K562 (cell line): Measurements from ENCODE around the gene ZNF280D. TPM values are rescaled to one million over a fixed set of nuclear protein-coding genes. Genes with fewer than 3 reads are reported as not detected.

Source experiments
- BRD4 ChIP-seq: fragments of 200-600 bp; sonication (generic); IDR thresholded peaks from 2 replicates; pipeline ENCODE4 v1.6.1; 2017; ENCODE audit warnings: inconsistent platforms
- ELF1 ChIP-seq: fragments of 200-800 bp; sonication (Bioruptor generic); IDR thresholded peaks from 2 replicates; pipeline ENCODE4 v1.6.1; 2016; ENCODE audit warnings: missing genetic modification characterization, missing compliant biosample characterization
- MYNN ChIP-seq, 2 experiments: sonication (generic); formaldehyde crosslinking in 1 of 2; IDR thresholded peaks; 2 replicates each; pipeline versions ENCODE4 v1.5.0 to v1.6.1; 2016 to 2020; ENCODE audit warnings: antibody characterized with exemption in 1 of 2, missing genetic modification reagents in 1 of 2
- RAD21 ChIP-seq, 2 experiments: fragments of 250-450 bp in 1 of 2; fragments of 450-650 bp in 1 of 2; sonication (Bioruptor Pico) in 1 of 2; formaldehyde crosslinking in 1 of 2; IDR thresholded peaks in 1 of 2; conservative IDR thresholded peaks in 1 of 2; 2 replicates each; pipeline versions ENCODE4 v1.4.0 to v1.8.0; 2020 to 2022; ENCODE audit warnings: mild to moderate bottlenecking in 2 of 2, moderate library complexity in 1 of 2
- SIN3A ChIP-seq, 2 experiments: fragments of 150-350 bp in 1 of 2; IDR thresholded peaks; 2 replicates each; pipeline ENCODE4 v1.6.1; 2011 to 2016; ENCODE audit warnings: borderline replicate concordance in 2 of 2, low read depth in 2 of 2, low read length in 2 of 2, mild to moderate bottlenecking in 2 of 2, moderate library complexity in 2 of 2; ENCODE audit not compliant: control insufficient read depth in 1 of 2
- SLC30A9 ChIP-seq: fragments of 250-450 bp; sonication (Bioruptor Pico); IDR thresholded peaks from 2 replicates; pipeline ENCODE4 v1.8.0; 2022; ENCODE audit warnings: mild to moderate bottlenecking, moderate library complexity
- SP1 ChIP-seq: sonication (generic); formaldehyde crosslinking; IDR thresholded peaks from 2 replicates; pipeline ENCODE4 v1.8.1; 2022; ENCODE audit warnings: mild to moderate bottlenecking, missing genetic modification reagents
- TCF3 ChIP-seq: sonication (generic); formaldehyde crosslinking; IDR thresholded peaks from 2 replicates; pipeline ENCODE4 v1.4.0; 2020; ENCODE audit warnings: mild to moderate bottlenecking, missing genetic modification reagents
- USF1 ChIP-seq: sonication (generic); formaldehyde crosslinking; IDR thresholded peaks from 2 replicates; pipeline ENCODE4 v1.9.0; 2022; ENCODE audit warnings: mild to moderate bottlenecking, missing genetic modification reagents
- polyA plus RNA-seq, 8 experiments: library from polyadenylated mRNA; depleted of rRNA in 4 of 8; stranded (reverse) in 5 of 8; unstranded in 3 of 8; fragments of >200 nt; fragmentation: Nextera tagmentation in 2 of 8; fragmentation: Illumina TruSeq in 1 of 8; extraction: Ambion mirVana in 2 of 8; extraction: Trizol in 1 of 8; gene quantifications; 2 replicates each; pipeline versions ENCODE4 v1.2.1 to v1.2.3, GENCODE V29; 2011 to 2014; ENCODE audit warnings: inconsistent platforms in 1 of 8, missing spikeins in 1 of 8
- total RNA-seq, 7 experiments: library from RNA; depleted of rRNA in 6 of 7; stranded (reverse); fragments of >200 nt in 6 of 7; fragmentation: Illumina TruSeq in 2 of 7; extraction: Trizol in 2 of 7; gene quantifications; 2 replicates each; pipeline versions ENCODE4 v1.2.1 to v1.2.3, GENCODE V29; 2011 to 2021; ENCODE audit warnings: low replicate concordance in 1 of 7
- TF ChIP-seq, protein P1 (sequence below): fragments of 200-800 bp; sonication (Bioruptor generic); IDR thresholded peaks from 2 replicates; pipeline ENCODE4 v1.6.1; 2016; ENCODE audit warnings: missing genetic modification characterization, missing compliant biosample characterization
- TF ChIP-seq, protein P2 (sequence below), 2 experiments: fragments of 450-650 bp; IDR thresholded peaks; 2 replicates each; pipeline ENCODE4 v1.6.1; 2016; ENCODE audit warnings: mild to moderate bottlenecking in 2 of 2, borderline replicate concordance in 1 of 2, low read depth in 1 of 2, moderate library complexity in 1 of 2

ZNF280D gene
- total and polyA plus RNA-seq, 9 of the 15 experiments (the other 6 are each of a cell fraction or from before 2014, with no cell fraction given): 8.3 to 21.8 (median 18.4) TPM

DNA sequence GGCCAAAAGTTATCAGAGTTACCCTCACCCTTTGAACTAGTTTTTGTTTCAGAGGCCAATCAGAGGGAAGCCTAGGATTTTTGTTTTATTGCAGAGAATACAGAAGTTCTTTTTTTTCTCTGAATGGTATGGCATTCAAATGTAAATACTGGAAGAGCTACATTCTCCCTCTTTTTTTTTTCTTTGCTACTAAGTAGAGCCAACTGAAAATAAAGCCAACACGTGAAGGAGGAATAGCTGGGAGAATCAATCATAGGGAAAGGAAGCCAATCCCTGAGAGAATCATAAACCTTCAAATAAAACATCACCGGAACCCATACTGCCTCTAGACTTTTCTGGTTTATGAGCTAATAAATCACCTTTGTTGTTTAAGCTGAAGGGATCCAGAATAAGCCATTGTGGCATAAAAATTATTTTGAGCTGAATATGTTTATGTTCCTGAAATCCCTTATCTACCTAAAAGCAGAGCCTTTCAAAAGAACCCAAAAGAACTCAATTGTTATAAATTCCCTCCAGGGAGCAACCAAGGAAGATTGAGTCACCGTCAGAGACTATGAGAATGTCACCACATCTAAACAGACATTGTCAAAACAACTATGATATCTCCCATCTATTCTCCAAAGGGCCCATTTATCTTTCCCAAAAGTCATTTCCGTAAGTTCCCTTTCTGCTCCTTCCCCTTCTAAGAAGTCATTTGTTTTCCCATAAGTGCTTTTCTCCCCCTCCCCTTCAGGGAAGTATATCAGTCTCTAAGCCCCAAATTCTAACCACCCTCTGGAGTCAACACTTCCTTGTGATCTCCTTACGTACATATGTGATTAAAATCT is 3.8 kb upstream of the ZNF280D start (continued):
- TF ChIP-seq RAD21 (CRISPR knock-in tag; conservative IDR thresholded peaks at IDR 0.05 in 1 of 2, IDR thresholded peaks at IDR 0.05 in 1 of 2): peak in 1 of 2 experiments; percentile 16; a peak in 2 of 4 replicates
- no peak for TF ChIP-seq SP1
- TF ChIP-seq USF1 (CRISPR knock-in tag): no peak
- peak; percentile 73 for TF ChIP-seq ELF1 (tag)
- TF ChIP-seq, protein P1, sequence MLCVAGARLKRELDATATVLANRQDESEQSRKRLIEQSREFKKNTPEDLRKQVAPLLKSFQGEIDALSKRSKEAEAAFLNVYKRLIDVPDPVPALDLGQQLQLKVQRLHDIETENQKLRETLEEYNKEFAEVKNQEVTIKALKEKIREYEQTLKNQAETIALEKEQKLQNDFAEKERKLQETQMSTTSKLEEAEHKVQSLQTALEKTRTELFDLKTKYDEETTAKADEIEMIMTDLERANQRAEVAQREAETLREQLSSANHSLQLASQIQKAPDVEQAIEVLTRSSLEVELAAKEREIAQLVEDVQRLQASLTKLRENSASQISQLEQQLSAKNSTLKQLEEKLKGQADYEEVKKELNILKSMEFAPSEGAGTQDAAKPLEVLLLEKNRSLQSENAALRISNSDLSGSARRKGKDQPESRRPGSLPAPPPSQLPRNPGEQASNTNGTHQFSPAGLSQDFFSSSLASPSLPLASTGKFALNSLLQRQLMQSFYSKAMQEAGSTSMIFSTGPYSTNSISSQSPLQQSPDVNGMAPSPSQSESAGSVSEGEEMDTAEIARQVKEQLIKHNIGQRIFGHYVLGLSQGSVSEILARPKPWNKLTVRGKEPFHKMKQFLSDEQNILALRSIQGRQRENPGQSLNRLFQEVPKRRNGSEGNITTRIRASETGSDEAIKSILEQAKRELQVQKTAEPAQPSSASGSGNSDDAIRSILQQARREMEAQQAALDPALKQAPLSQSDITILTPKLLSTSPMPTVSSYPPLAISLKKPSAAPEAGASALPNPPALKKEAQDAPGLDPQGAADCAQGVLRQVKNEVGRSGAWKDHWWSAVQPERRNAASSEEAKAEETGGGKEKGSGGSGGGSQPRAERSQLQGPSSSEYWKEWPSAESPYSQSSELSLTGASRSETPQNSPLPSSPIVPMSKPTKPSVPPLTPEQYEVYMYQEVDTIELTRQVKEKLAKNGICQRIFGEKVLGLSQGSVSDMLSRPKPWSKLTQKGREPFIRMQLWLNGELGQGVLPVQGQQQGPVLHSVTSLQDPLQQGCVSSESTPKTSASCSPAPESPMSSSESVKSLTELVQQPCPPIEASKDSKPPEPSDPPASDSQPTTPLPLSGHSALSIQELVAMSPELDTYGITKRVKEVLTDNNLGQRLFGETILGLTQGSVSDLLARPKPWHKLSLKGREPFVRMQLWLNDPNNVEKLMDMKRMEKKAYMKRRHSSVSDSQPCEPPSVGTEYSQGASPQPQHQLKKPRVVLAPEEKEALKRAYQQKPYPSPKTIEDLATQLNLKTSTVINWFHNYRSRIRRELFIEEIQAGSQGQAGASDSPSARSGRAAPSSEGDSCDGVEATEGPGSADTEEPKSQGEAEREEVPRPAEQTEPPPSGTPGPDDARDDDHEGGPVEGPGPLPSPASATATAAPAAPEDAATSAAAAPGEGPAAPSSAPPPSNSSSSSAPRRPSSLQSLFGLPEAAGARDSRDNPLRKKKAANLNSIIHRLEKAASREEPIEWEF (CRISPR knock-in tag): no peak
- TF ChIP-seq MYNN (IDR thresholded peaks at IDR 0.05): no peak
- no peak for TF ChIP-seq MYNN (CRISPR knock-in tag; IDR thresholded peaks at IDR 0.05)
- TF ChIP-seq SLC30A9: no peak
- no peak for TF ChIP-seq SIN3A (IDR thresholded peaks at IDR 0.05; ENCODE audit: borderline replicate concordance in 2 of 2, control insufficient read depth in 1 of 2, low read depth in 2 of 2, low read length in 2 of 2)
- TF ChIP-seq, protein P2, sequence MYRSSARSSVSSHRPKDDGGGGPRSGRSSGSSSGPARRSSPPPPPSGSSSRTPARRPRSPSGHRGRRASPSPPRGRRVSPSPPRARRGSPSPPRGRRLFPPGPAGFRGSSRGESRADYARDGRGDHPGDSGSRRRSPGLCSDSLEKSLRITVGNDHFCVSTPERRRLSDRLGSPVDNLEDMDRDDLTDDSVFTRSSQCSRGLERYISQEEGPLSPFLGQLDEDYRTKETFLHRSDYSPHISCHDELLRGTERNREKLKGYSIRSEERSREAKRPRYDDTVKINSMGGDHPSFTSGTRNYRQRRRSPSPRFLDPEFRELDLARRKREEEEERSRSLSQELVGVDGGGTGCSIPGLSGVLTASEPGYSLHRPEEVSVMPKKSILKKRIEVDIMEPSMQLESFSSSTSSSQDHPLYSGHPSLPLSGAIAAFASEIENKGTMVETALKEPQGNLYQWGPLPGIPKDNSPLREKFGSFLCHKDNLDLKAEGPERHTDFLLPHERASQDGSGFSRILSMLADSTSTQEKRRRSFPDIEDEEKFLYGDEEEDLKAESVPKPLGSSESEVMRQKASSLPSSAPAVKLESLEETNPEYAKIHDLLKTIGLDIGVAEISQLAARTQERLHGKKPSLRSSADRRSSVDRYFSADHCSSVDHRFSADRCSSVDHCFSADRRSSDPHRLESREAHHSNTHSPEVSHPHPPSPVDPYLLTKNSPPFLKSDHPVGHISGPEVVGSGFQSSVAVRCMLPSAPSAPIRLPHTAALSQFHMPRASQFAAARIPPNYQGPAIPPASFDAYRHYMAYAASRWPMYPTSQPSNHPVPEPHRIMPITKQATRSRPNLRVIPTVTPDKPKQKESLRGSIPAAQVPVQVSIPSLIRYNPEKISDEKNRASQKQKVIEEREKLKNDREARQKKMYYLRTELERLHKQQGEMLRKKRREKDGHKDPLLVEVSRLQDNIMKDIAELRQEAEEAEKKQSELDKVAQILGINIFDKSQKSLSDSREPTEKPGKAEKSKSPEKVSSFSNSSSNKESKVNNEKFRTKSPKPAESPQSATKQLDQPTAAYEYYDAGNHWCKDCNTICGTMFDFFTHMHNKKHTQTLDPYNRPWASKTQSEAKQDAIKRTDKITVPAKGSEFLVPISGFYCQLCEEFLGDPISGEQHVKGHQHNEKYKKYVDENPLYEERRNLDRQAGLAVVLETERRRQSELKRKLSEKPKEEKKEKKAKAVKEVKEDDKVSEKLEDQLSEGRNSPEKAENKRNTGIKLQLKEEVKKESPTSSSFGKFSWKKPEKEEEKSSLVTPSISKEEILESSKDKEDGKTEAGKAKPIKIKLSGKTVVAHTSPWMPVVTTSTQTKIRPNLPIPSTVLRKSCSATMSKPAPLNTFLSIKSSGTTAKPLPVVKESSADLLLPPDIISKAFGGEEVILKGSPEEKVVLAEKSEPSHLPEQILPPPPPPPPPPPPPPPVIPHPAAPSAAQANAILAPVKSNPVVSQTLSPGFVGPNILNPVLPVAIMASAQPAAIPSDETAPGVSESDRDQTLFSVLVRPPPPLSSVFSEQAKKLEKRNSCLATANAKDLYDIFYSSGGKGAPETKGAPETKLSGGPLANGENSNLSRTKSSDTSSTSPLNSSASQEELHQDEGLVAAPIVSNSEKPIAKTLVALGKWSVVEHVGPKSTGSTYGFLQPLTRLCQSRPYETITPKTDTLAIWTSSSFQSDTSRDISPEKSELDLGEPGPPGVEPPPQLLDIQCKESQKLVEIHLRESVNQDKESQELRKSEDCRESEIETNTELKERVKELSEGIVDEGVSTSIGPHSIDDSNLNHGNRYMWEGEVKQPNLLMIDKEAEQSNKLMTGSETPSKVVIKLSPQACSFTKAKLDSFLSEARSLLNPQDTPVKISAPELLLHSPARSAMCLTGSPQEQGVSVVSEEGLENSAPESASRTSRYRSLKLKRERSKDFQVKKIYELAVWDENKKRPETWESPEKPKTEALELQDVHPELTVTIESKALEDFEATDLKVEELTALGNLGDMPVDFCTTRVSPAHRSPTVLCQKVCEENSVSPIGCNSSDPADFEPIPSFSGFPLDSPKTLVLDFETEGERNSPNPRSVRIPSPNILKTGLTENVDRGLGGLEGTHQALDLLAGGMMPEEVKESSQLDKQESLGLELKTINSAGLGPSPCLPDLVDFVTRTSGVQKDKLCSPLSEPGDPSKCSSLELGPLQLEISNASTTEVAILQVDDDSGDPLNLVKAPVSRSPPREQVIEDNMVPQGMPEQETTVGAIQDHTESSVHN (IDR thresholded peaks at IDR 0.05; ENCODE audit: borderline replicate concordance in 1 of 2, low read depth in 1 of 2): peak in 1 of 2 experiments; percentile 44; a peak in 1 of 4 replicates
- TF ChIP-seq BRD4: no peak
- peak; percentile 60 for TF ChIP-seq TCF3 (CRISPR knock-in tag)
